Stimulated activated CD4-positive, alpha-beta T cell treated with anti-CD3 and anti-CD28 coated beads, TNF-alpha, amount 100 ng/mL, for 1 hour (primary cell): ENCODE measurements around the gene PKN3.
"Not testable (repeated sequence)": the region's sequence is repeated elsewhere in the genome, so short reads cannot be mapped to it uniquely, and the experiment has no call there.

ENCODE experiments used
- DNase-seq, 3 donors: peaks; one replicate each; pipeline ENCODE4 v3.0.0-alpha.2; 2020; ENCODE audit warnings: low read depth in 3 of 3, low spot score in 1 of 3

The PKN3 gene

DNA sequence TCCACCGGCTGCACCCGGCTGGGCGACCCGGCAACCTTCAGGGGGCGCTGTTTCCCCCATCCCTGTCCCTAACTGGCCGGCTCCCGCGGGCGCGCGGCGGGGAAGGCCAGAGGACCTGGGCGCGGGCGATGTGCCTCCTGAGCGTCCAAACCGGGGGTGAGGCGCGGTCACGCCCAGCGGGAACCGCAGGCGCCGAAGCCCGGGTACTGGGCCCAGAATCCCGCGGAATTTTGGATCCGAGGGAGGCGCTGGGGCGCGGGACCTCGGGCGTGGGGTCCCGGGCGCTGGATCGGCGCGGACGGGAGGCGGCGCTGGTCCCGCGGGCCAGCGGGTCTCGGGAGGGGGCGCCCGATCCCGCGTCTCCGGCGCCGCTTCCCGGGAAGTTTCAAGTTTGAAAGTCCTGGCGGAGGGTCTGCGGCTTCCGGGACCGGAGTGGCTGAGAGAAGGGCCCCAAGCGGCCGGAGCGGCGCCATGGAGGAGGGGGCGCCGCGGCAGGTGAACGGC, at the start of gene PKN3:
TSS of gene PKN3 (plus strand) at position 59 of the 504 bp plus-strand sequence. CDS start at position 472, 413 bp downstream.
- peak in 2 of 3 donors; percentile 65 to 83 for DNase-seq

DNA sequence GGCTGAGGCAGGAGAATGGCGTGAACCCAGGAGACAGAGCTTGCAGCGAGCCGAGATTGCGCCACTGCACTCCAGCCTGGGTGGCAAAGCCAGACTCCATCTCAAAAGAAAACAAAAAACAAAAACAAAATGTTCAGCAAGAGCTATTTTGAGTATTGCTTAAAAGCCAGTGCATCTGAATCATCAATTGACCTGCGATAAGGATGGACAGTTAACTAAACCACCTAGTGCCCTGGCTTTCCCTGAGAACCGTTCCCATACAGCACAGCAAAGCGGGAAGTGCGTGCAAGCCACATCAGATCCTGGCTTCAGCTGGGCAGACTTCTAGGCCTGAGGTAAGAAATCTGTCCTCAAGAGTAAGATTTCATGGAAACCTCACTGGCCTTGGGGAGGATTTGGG, 48.4 kb upstream of the PKN3 start:
- DNase-seq = no peak

DNA sequence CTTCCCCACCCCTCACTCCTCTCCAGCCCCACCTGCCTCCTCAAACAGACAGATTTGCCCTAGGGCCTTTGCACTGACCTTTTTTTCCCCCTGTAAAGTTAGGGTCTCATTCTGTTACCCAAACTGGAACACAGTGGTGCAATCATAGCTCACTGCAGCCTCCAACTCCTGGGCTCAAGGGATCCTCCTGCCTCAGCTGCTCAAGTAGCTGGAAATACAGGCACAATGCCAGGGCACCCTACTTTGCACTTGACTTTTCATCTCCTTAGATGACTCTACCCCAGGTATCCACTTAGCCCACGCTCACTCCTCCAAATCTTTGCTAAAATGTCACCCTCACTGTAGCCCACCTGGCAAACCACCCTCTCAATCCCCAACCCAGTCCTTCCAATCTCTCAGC, 47.8 kb upstream of the PKN3 start:
- DNase-seq = no peak

DNA sequence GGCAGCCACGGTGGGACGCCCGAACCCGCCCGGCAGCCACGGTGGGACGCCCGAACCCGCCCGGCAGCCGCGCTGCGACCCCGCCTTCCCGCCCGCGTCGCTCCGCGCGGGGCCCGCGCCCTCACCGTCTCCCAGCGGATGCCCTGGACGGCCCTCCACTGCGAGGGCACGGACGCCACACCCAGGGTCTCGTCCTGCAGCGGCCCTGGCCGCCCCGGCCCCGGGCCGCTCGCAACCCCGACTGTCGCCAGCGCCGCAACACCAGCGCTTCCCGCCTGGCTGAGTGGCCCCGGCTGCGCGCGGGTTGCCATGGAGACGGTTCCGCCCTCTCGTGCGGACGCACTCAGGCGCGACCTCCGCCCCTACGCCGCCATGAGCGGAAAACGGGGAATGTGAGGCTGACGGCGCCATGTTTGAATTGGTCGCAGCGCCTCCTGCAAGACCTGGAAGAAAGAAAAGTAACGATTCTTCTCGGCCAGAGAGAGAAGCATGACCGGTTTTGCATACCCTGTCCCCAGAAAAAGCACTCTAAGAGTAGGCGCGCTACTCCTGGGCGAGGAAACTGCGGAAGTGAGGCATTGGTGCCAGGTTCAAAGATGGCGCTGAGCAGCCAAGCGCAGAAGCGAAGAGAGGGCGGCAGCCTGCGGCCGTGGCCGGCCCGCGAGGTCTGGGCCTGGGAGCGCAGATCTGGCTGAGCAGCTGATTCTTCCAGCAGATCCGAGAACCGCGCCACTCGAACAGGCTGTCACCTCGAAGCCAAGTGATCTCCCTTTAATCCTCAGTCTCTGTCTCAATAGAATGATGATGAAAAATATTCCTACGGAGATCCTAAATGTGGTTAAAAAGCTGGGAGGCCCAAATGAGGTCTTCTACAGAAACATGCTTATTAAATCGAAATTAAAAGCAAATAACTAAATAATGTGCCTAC, 45.6 kb upstream of the PKN3 start, which contains the start of gene DYNC2I2:
TSS of gene DYNC2I2 (minus strand) at position 432 of the 928 bp plus-strand sequence. CDS start at position 311, 121 bp downstream.
- DNase-seq = peak; percentile 90 to 94 (median 90)

DNA sequence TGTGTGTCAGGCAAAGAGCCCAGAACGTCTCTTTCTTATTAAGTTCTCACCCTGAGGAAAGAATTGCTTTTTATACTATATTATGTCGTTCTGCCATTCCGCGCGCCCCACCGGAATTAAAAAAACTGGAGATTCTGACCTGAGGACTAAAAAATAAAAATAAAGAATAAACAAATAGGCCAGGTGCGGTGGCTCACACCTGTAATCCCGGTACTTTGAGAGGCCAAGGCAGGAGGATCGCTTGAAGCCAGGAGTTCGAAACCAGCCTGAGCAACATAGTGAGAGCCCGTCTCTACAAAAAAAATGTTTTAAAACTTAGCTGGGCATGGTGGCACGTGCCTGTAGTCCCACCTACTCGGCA, 45.0 kb upstream of the PKN3 start:
- DNase-seq = no peak

DNA sequence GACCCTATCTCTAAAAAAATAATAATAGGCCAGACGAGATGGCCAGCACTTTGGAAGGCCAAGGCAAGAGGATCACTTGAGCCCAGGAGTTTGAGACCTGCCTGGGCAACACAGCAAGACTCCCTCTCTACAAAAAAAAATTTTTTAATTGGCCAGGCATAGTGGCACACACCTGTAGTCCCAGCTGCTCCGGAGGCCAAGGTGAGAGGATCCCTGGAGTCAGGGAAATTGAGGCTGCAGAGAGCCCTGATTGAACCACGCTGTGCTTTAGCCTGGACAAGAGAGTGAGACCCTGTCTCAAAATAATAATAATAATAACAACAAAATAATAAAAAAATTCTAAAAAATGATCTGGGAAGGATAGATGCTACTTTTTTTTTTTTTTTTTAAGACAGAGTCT, 44.5 kb upstream of the PKN3 start:
- no peak for DNase-seq

DNA sequence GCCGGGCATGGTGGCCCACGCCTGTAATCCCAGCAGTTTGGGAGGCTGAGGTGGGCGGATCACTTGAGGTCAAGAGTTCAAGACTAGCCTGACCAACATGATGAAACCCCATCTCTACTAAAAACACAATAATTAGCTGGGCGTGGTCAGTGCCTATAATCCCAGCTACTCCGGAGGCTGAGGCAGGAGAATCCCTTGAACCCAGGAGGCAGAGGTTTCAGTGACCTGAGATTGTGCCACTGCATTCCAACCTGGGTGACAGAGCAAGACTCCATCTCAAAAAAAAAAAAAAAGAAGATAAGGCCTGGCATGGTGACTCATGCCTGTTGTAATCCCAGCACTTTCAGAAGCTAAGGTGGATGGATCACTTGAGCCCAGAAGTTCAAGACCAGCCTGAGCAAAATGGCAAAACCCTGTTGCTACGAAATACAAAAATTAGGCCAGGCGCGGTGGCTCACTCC, 35.8 kb upstream of the PKN3 start:
- DNase-seq = not testable (repeated sequence)

DNA sequence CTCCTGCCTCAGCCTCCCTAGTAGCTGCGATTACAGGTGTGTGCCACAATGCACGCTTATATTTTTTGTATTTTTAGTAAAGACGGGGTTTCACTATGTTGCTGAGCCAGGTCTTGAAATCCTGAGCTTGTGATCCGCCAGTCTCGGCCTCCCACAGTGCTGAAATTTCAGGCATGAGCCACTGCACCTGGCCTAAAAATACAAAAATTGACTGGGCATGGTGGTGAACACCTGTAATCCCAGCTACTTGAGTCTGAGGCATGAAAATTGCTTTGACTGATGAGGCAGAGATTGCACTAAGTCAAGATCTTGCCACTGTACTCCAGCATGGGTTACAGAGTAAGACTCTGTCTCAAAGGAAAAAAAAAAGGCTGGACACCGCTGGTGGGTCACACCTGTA, 32.5 kb upstream of the PKN3 start:
- DNase-seq = no peak

DNA sequence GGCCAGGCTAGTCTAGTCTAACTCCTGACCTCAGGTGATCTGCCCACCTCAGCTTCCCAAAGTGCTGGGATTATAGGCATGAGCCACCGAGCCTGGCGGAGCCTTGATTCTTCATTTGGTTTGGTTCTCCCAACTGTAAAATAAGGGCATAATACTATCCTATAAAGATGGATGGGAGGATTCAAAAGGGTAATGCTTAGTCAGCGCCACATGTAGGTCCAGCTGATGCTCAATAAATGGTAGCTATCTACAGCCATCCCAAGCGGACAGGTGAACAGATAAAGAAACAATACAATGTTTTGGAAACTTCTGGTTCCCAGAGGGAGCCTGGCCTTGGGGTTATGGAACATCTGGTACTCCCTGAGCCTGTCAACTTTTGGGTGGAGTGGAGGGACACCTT, 26.9 kb upstream of the PKN3 start:
- DNase-seq = no peak

DNA sequence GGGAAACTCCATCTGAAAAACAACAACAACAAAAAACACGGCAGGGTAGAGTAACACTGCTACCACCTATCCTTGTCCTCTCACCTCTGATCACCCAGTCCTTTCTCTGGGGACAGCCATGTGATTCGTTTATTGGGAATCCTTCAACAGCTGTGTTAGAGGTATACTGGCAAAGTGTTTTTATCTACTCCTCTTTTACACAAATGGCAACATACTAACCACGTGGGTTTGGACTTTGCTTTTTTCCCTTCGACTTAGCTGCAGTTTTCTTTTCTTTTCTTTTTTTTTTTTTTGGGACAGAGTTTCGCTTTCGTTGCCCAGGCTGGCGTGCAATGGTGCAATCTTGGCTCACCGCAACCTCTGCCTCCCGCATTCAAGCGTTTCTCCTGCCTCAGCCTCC, 24.5 kb upstream of the PKN3 start:
- no peak for DNase-seq

DNA sequence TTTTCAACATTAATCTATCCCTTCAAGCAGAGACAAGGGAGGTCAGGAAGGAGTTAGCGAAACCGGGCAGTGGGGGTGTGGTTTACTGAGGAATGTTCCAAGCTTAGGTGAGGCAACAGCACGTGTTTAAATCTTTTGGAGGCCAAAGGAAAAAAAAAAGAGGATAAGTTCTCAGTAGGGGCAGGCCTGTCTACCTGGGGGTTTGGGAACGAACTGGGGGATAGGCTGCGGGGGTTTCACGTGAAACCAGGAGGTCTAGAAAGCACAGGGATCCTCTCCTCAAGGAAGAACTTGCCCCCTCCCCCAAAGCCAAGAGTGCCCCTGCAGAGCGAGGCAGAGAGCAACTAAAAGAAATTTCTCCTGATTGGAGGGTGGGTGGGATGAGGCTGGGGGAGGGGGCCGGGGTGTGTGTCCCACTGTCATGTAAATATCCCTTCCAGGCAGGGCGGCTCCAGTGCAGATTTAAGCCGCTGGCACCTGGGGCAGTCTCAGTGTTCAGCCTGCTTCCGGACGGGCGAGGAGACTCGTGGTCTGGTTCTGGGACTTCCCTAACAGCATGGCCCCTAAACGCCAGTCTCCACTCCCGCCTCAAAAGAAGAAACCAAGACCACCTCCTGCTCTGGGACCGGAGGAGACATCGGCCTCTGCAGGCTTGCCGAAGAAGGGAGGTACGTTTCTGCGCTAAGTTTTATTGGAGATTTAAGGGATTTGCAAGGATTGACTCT, 18.8 kb upstream of the PKN3 start:
- DNase-seq = no peak

DNA sequence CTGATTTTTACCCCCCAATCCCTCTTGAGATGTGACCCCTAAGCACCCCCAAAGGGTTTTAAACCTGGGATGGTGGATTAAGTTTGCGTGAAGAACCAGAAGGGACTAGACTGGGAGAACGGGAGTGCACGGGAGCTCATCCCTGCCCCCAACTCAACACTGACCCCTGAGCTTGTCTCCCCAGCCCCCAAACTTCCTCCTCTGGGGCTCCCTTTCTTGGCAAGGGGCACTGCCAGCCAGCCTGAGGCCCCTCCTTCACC, 18.3 kb upstream of the PKN3 start:
- DNase-seq = no peak

DNA sequence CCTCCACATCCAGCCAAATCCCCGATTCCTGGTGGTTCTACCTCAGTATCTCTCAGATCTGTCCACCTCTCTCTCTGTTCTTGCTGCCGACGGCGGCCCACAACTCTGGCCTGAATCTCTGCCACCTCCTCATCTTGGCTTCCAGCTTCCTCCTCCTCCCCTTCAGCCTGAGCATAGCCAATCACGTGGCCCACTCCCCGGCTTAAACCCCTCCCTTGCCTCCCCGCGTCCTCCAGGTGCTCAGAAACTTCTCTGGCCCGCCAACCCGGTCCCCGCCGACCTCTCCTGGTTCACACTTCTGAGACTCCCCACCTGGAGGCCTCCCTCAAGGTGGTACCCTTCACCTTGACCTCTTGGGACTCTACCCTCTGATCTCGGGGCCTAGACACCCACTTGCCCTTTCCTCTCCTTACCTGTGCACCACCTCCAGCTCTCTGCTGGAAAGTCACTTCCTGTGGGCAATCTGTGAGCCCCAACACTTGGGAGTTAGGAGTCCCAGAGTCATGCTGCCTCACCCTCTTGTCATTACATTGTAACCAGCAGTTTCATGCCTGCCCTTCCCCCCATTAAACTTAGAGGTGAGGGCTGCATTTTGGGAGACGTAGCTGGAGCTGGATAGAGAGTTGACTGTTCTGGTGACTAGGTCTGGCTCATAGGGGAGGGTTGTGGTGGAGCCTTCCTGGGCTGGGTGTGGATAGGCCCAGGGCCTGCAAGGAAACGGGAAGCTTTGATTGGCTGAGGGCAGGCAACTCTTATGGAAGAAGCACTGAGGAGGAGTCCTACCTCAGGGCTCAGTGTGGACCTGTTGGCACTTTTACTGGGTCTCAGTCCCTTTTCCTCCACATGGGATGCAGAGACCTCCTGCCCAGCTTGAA, 17.7 kb upstream of the PKN3 start:
- peak in 1 of 3 donors; percentile 53 for DNase-seq

DNA sequence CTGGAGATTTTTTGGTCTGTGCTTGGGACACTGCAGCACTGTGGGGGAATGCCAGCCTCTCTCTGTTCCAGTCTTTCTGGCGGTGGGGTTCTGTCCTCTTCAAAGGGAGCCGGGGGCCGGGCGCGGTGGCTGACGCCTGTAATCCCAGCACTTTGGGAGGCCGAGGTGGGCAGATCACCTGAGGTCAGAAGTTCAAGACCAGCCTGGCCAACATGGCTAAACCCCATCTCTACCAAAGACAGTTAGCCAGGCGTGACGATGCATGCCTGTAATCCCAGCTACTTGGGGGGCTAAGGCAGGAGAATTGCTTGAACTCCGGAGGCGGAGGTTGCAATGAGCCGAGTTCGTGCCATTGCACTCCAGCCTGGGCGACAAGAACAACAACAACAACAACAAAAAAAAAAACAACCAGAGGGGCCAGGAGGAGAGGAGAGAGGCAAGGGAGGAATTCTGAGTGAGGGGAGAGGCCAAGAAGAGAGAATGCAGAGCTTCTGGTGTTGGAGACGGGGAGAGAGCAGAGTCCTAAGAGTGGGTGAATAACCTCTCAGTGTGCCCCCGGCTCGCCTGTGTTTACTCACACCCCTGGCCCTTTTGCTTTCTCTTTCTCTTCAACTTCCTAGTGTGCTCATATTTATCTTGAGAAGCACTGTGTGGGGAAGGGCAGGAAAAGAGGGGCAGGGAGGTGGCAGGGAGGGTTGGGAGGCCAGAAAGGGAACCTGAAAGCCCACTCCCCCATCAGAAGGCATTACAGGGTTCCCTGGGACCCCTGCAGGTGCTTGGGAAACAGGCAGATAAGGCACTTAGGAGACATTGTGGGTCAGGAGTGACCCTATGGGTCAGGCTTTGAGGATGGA, 16.4 kb upstream of the PKN3 start:
- peak in 1 of 3 donors; percentile 26 for DNase-seq

DNA sequence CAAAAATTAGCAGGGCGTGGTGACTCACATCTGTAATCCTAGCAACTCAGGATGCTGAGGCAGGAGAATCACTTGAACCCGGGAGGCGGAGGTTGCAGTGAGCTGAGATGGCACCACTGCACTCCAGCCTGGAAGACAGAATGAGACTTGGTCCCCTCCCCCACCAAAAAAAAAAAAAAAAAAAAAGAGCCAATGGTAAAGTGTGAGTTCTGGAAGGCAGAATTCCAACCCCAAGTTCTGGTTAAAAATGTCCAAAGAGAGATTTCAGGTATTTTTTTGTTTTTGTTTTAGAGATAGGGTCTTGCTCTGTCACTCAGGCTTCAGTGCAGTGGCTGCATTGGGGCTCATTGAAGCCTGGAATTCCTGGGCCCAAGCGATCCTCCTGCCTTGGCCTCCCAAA, 14.8 kb upstream of the PKN3 start:
- no peak for DNase-seq

DNA sequence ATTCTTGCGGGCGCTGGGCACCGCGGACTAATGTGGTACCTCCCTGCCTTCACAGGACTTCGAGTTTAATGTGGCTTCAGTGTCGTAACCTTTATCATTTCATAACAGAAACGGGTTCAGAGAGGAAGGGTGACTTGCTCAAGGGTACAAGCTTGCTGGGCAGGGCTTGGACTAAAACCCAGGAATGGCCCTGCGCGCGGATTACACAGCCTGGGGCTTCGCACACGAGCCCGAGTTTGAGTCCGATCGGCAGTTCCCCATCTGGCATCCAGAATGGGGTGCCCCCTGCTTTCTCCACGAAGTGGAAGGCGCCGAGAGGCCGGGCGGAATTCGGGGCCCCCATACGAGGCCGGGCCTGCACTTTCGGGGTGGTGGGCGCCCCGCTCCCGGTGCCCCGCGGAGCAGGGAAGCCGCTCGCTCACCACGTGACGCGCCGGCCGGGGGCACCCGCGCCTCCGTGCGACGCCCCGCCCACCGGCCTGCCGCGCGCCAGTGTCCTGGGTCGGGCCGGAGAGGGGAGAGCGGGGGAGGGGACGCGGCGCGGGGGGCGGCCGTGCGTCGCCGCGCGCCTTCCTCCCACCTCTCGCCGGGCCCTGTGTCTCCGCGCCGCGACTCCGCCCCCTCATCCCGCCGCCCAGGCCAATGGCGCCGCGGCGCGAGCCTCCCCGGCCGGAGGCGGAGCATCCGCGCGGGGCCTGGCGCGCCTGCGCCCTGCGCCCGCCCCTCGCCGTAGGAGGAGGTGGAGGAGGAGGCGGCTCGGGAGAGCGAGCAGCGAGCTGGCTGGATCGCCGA, 13.6 kb upstream of the PKN3 start, which contains the start of gene SET:
TSS of gene SET (plus strand) at position 722 of the 792 bp plus-strand sequence. CDS start 361 bp downstream, outside the sequence.
- peak; percentile 79 to 89 (median 85) for DNase-seq

DNA sequence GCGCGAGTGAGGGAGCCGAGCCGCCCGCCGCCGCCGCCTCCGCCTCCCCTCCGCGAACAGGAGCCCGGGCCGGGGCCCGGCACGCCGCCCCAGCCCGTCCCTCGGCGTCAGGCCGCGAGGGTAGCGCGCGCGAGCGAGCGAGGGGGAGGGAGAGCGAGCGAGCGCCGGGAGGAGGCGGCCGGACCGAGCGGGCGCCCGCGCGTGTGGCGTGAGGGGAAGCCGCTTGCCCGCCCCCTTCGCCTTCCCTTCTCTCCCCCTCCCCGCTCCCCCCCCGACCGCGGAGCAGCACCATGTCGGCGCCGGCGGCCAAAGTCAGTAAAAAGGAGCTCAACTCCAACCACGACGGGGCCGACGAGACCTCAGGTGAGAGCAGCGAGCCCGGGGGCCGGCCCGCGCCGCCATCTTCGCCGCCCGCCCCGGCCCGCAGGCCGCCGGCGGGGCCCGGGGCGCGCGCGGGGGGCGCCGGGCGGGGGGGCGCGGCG, 13.0 kb upstream of the PKN3 start:
- DNase-seq = peak in 1 of 3 donors; percentile 42

DNA sequence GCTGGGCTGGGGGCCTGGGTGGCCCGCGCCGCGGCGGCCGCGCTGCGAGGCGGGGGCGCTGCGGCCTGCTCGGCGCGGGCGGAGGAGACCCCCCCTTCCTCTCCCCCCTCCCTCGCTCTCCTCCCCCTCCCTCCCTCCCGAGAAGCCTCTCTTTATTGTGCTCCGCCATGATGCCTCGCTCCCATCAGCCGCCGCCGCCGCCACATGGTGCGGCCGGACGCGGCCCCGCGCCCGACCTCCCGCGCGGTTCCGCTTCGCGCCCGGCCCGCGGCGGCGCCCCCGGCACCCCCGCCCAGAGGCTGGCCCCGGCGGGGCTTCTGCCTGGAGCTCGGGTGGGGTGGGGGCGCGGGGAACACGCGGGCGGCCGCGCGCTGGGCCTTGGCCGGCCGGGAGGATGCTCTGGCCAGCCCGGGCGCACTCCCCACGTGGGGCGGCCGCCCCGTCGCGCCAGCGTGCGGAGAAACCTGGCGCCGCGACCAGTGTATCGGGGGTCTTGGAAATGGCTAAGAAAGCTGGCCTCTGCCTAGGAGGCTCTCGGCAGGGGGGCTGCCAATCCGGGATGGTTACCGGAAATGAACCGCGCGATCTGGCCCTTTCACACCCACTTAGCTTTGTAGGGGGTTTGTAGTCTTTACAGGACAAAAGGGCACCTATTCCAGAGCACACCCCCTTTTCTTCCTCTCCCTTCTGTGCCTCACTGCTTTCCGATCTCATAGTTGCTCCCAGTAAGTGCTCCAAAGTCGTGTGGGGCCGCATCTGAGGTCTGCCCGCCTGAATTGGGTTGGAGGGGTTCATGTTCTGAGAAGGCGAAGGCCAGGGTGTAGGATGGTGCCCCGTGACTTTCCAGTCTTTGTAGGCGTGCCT, 12.3 kb upstream of the PKN3 start:
- peak in 1 of 3 donors; percentile 37 for DNase-seq
